Psoas muscle (tissue), 8 donors: ENCODE data around the gene SEMA3F. TPM values are rescaled to one million over a fixed set of nuclear protein-coding genes. Genes with fewer than 3 reads are reported as not detected.

ENCODE experiments used
- ATAC-seq, 4 donors: fragments of 200-7000 bp; cut with Tn5 transposase; one replicate each; pipeline ENCODE4 v1.9.1; 2020; ENCODE audit warnings: moderate library complexity in 3 of 4, mild to moderate bottlenecking in 2 of 4
- DNase-seq, 2 donors: peaks; one replicate each; pipeline ENCODE4 v3.0.0-alpha.2; 2020
- H3K27ac ChIP-seq: fragments of 200-600 bp; one replicate; pipeline ENCODE4 v1.8.0; 2022
- H3K27me3 ChIP-seq, 3 donors: fragments of 200-600 bp in 1 of 3; one replicate each; pipeline versions ENCODE4 v1.6.1 to v1.8.0; 2013 to 2022; ENCODE audit warnings: low read length in 2 of 3, mild to moderate bottlenecking in 2 of 3, moderate library complexity in 1 of 3; ENCODE audit not compliant: insufficient read depth in 3 of 3
- H3K36me3 ChIP-seq, 2 donors: fragments of 200-600 bp in 1 of 2; one replicate each; pipeline versions ENCODE4 v1.6.1 to v1.8.0; 2013 to 2022; ENCODE audit warnings: low read depth in 1 of 2, mild to moderate bottlenecking in 1 of 2, moderate library complexity in 1 of 2; ENCODE audit not compliant: insufficient read depth in 1 of 2
- H3K4me1 ChIP-seq: fragments of 200-600 bp; one replicate; pipeline ENCODE4 v1.8.0; 2022
- H3K4me3 ChIP-seq: fragments of 200-600 bp; one replicate; pipeline ENCODE4 v1.8.0; 2022; ENCODE audit warnings: mild to moderate bottlenecking
- H3K9me3 ChIP-seq: fragments of 200-600 bp; one replicate; pipeline ENCODE4 v1.8.0; 2022
- CTCF ChIP-seq: fragments of 200-600 bp; IDR thresholded peaks from one replicate; pipeline ENCODE4 v1.8.0; 2022; ENCODE audit warnings: antibody characterized with exemption
- WGBS, 3 donors: extraction: QIAGEN DNeasy Blood & Tissue Kit; methylation state at CpG; one replicate each; pipeline versions ENCODE4 v1.1.6 to v1.1.7; 2013; 5-methylcytosine and 5-hydroxymethylcytosine counted together
- intact Hi-C, 2 donors: fragments of 100-400 bp; cut with DNase I; formaldehyde crosslinking; loops; one replicate each; pipeline versions ENCODE4 v1.11.0 to v1.14.2; 2022
- polyA plus RNA-seq, 3 donors: library from polyadenylated mRNA; stranded (reverse); fragments of 200-250 nt; gene quantifications; one replicate each; pipeline ENCODE4 v1.2.3, GENCODE V29; 2013
- total RNA-seq, 4 donors: library from RNA; stranded (reverse); fragmentation: NEBNext Ultra II Directional in 2 of 4; extraction: Animal tissue kit (Norgen Biotek cat#: 25700) in 2 of 4; gene quantifications; one replicate each; pipeline versions ENCODE4 v1.2.1 to v1.2.4, GENCODE V29; 2021 to 2023
- donor health status: healthy with polysubstance abuse.
- donor health status: DM: no; HTN: no; CAD: no; lungs with moderate emphysema.
- donor health status: Bipolar disorder and iron deficiency.
- donor health status: healthy.
- donor health status: DM: yes; HTN: yes; CAD: no.
- donor health status: DM: no; HTN: no; CAD: no.
- donor health status: DM: no; HTN: no; CAD: no.
- donor health status: DM: yes; HTN: yes; CAD: no.

Gene SEMA3F
- total and polyA plus RNA-seq, 7 donors: 4.7 to 13.7 (median 7.6) TPM

- Histone ChIP-seq H3K36me3 (peaks cover 0 to 9% of the 10 kb centered on the region in 2 donors), H3K27me3 (no peaks in the 10 kb centered on the region), H3K4me1 (peaks cover 44% of the 10 kb centered on the region), H3K9me3 (no peaks in the 10 kb centered on the region), H3K27ac (peak overlapping the region; percentile 55), H3K4me3 (no peak overlapping the region)
- intact Hi-C loops: no loop called here
- TF ChIP-seq CTCF: no peak
- DNase-seq (no peak), ATAC-seq (no peak)
- 59 to 62% (median 61%) methylated on average over 6 to 7 of the region's 7 CpGs for WGBS, 3 donors
These were observed 5.4 kb downstream of the SEMA3F start for GRCh38 chr3:50160561-50160983.

GRCh38 chr3:50161320-50161719 is 6.2 kb downstream of the SEMA3F start:
- no peak for ATAC-seq
- Histone ChIP-seq H3K36me3 (peaks cover 0 to 9% of the 10 kb centered on the region in 2 donors), H3K27ac (peak overlapping the region; percentile 55), H3K27me3 (no peaks in the 10 kb centered on the region), H3K4me3 (peak overlapping the region; percentile 2), H3K4me1 (peaks cover 44% of the 10 kb centered on the region), H3K9me3 (no peaks in the 10 kb centered on the region)
- intact Hi-C loops: no loop called here
- no peak for TF ChIP-seq CTCF
- 54 to 61% (median 60%) methylated on average over 13 of the region's 13 CpGs for WGBS, 3 donors
- DNase-seq: no peak

GRCh38 chr3:50162034-50162883 is 7.1 kb downstream of the SEMA3F start:
- 81 to 90% (median 87%) methylated on average over 5 of the region's 5 CpGs for WGBS, 3 donors
- H3K27me3 ChIP-seq: no peaks in the 10 kb centered on the region
- TF ChIP-seq CTCF: no peak
- no peaks in the 10 kb centered on the region for H3K9me3 ChIP-seq
- H3K4me1 ChIP-seq: peaks cover 49% of the 10 kb centered on the region
- DNase-seq (no peak), ATAC-seq (no peak)
- intact Hi-C loops: no loop called here
- H3K27ac ChIP-seq: peak overlapping the region; percentile 65
- H3K4me3 ChIP-seq: no peak overlapping the region
- H3K36me3 ChIP-seq: peaks cover 0 to 9% of the 10 kb centered on the region in 2 donors

- WGBS, 3 donors: 29 to 38% (median 34%) methylated on average over 8 of the region's 8 CpGs
- no peaks in the 10 kb centered on the region for H3K27me3 ChIP-seq
- H3K4me1 ChIP-seq: peaks cover 64% of the 10 kb centered on the region
- H3K9me3 ChIP-seq: no peaks in the 10 kb centered on the region
- no peak overlapping the region for H3K4me3 ChIP-seq
- DNase-seq (peak; percentile 82 to 94), ATAC-seq (peak; percentile 76 to 88 (median 86))
- peak overlapping the region; percentile 69 for H3K27ac ChIP-seq
- no peak for TF ChIP-seq CTCF
- intact Hi-C loops: no loop called here
- H3K36me3 ChIP-seq: peaks cover 0 to 9% of the 10 kb centered on the region in 2 donors
These were observed 8.7 kb downstream of the SEMA3F start for GRCh38 chr3:50163572-50164455.
